GM18861 (cell line): Measurements from ENCODE around the gene CES1.
"Not testable (repeated sequence)": the region's sequence is repeated elsewhere in the genome, so short reads cannot be mapped to it uniquely, and the experiment has no call there.

ENCODE experiments used
- ATAC-seq: cut with Tn5 transposase; IDR thresholded peaks from one replicate; pipeline ENCODE4 v1.9.1; 2021; ENCODE audit not compliant: unreplicated experiment

The CES1 gene

DNA sequence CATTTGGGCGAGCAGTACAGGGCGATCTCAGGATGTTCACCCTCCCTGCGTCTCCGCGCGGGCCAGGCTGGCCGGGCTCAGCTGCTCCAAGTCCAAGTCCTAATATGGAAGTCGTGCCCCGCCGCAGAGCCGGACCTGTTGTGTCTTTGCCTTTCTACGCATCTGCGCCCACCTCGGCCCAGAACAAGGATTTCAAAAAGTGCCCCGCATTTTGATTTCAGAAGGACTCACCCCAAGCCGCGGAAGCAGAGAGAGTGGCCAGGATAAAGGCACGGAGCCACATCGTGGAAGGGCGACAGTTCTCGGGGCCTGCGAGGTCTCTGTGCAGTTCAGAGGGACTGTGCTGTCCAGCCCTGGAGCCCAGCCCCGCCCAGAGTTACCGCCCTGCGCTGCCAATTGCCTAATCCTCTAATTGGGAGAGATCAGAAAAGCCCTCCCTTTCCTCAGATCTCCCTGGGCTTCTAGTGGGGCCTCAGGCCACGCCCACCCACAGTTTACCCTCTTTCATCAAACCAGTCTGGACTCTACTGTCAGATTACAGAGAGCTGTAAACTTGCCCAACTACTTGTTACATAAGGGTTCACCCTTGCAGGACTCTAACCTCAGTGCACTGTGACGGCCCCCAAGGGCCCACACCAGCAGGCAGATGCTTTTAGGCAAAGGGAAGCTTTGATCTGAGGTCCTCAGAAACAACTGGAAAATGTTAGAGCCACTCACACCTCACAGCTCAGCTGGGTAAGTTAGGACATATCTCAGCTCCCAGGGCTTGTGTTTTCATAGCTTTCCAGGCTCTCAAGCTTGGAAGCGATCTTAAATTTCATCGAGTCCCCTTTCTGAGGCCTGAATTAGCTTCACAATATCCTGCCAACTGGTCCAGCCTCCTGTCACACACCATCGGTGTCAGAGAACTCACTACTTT, at the start of gene CES1:
TSS of gene CES1 (minus strand) at position 324 of the 919 bp plus-strand sequence. CDS start at position 283, 41 bp downstream.
- no peak for ATAC-seq

DNA sequence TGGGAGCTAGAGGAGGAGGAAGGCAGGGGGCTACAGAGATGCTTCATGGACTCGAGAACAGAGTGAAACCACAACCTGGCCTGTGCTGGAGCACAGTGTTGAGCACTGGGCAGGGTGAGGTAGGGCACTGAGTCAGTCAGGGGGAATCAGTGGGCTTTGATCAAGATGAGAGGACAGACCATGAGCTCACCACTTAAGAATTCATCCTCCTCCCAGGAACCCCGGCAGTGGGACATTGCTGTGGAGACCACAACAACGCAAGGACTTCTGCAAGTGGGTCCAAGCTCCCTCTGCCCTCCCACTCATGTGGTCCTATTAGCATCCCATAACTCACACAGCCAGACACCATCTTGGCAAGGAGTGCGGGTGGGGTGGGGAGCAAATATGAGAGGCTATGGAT, 44.0 kb upstream of the CES1 start:
- ATAC-seq, result no peak

DNA sequence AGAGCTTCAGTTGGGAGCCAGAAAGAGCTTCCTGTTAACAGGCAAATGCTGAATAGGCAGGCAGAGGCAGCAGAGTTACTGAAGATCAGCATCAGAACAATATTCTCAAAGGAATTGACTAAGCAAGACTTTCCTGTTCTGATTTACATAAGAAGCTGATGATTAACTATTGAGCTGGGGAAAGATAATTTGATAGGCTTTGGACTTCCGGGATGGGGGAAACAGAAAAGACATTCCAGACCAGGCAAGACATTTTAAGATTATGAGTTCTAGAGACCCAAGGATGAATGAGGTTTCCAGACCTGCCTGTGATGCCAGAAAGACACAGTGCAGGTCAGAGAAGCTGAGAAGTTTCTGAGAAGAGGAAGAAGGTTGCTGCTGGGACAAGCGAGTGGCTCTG, 42.4 kb upstream of the CES1 start, which contains the start of gene CES5A:
TSS of gene CES5A (minus strand) at position 101 of the 400 bp plus-strand sequence. CDS start 152 bp downstream, outside the sequence.
- no peak for ATAC-seq

DNA sequence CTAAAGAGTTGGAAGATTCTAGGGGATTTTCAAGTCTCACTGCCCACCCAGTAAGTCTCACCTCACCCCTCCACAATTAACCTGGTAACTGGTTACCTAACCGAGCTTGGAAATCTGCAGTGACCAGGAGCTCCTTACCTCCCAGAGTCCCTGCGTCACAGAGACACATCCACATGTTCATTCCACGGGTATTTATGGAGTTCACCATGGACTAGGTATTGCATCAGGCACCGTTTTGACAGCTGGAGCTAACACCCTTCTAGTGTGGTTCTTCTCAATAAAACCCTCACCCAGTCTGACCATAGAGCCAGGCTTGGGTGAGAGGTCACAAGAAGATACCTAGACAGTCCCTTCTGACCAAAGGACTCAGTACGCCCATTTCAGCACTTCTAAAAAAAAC, 40.2 kb upstream of the CES1 start:
- no peak for ATAC-seq

DNA sequence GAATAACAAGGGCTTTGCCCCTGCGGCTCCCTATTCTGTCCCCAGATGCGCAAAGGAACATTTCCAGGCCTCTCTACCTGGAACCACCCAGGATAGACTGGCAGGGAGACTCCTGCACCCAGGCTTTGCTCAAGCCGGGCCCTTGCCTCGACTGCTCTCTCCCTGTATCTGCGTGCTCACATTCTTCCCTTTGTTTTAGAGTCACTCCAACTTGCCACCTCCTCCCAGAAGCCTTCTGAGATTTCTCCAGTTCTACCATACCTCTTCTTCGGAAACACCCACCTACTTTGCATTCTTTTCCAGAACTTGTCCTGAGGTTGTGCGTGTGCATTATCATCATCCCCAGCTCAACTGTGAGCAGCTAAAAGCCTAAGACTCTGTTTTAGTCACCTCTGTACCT, 39.2 kb upstream of the CES1 start:
- ATAC-seq, result no peak

DNA sequence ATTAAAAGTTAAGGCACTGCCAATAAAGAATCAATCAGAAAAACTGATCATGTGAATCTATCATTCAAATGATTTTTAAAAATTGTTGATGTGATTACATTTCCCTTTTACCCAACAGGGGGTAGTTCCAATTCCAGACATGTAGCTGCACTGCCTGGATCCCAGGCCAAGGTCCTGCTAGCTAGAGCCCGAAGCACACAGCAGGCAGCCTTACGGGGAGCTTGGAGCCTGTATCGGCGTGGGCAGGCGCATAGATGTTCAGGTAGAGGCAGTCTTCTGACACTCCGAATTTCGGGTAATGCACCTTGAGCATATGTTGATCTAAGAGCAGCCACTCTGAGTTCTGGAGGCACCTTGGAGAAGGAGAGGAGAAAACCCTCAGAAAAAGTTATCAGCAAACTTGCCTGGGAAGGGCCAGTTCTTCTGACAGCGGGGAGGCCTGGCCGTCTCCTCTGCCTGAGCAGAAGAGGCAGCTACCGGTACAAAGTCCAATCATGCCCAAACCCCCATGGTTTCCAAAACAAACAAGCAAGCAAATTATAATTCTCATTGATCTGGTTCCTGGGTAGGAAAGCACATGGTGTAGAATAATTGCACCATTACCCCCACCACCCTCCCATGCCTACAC, 38.6 kb upstream of the CES1 start:
- ATAC-seq, result no peak

DNA sequence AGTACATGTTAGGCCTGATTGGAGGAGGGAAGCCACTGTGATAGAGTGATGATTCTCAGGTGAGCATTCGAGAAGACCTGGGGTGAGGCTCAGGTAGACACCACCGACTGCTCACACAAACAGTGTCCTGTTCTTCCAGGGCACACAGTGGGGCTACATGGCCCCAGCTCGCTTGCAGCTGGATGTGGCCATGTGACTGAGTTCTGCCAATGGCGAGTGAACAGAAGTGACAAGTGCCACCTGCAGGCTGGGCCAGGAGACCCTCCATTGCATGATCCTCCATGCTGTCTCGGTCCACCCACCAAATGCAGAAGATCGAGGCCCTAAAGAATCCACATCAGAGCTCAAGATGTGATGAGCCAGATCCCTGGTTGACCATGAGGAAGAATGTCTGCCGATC, 36.1 kb upstream of the CES1 start:
- ATAC-seq, result no peak

DNA sequence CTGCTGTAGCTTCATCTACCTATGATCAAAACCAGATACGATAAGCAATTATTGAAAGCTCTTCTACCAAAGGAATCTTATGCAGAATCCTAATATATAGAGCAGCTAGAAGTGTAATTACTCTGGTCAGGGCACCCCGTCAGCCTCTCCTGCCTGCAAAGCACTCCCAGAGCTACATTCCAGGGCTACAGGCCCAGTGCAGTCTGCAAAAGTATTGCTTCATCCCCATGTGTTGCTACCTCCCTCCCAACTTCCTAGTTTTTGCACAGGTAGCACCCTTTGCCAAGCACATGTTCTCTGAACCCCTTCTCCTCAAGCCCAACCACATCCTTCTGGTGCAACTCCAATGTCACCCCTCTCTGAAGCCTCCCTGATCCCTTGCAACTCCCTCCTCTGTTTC, 35.2 kb upstream of the CES1 start:
- ATAC-seq, result no peak

DNA sequence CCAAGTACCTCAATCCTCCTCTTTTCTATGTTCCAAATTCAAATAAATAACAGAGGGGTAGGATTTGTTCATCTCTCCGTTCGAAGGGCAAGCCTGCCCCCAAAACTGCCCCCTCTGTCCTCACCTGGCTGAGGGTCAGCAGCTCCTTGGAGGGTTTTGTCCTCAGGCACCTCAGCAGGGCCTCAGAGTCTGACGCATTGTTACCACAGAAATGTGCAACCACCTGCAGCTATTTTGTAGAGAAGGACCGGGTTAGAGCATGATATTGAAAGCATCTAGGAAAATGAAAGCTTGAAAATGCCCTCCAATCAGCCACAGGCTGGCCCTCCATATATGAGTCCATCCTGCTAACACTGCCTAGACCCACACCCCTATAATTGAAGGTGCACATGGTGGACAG, 28.4 kb upstream of the CES1 start:
- ATAC-seq, result no peak

DNA sequence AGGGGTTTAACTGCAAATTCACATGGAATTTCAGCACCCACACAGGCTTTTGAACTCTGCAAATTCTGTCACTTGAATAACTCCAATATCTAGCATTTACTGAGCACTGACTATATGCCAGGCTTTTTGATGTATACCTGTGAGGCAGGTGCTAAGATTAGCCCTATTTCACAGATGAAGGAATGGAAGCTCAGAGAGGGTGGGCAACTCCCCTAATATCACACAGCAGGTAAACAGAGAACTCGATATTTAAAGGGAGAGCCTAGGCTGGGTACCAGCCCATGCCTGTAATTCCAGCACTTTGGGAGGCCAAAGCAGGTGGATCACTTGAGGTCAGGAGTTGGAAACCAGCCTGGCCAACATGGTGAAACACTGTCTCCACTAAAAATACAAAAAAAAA, 24.8 kb upstream of the CES1 start:
- ATAC-seq, result not testable (repeated sequence)

DNA sequence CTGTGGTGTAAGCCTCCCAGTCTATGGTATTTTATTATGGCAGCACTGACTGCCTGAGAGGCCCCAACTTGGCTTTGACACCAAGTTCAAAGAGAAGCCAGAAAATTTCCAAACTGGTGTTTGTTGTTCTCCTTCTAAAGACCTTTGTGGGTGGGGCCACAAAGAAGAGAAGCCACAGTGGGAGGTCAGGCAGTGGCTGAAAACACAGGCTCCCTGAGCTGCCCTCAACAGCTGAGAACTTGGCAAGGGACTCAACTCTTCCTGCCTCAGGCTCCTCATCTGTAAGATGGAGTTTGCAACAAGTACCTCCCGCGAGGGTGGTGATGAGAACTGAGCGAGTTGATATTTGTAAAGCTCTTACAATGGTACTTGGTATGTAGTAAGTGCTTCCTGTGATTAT, 24.1 kb upstream of the CES1 start:
- no peak for ATAC-seq

DNA sequence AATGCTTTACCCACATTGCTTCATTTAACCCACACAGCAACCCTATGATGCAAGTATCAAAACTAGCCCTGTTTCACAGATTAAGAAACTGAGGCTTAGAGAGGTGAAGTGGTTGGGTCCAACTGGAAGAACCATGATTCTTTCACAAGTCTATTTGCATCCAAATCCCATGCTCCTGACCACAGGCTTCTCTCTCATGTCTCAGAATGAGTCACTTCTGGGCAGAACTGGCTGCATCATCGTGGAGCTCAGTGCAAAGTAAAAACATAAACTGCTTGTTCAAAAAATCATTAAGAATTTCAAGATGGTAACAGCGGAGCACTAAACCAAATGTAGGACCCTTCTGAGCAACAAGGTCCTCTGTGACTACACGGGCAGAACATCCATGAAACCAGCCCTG, 20.2 kb upstream of the CES1 start:
- ATAC-seq, result no peak

DNA sequence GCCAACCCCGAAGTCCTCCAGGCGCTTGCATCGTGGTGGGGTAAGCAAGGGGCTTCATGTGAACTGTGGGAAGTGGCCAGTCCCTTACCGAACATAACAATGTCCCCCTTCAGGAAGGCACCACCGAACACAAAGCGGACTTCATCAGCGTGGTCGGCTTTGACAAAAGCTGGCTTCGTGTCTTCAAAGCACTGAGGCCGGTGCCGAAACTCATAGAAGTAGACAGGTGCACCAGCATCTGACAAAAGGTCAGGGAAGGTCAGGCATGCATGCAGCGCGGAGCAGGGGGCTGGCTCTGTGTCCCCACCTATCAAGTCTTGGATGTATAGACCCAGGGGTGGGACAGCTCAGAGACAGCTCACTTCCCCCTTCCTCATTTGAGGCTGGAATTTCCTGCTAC, 16.6 kb upstream of the CES1 start:
- ATAC-seq, result no peak

DNA sequence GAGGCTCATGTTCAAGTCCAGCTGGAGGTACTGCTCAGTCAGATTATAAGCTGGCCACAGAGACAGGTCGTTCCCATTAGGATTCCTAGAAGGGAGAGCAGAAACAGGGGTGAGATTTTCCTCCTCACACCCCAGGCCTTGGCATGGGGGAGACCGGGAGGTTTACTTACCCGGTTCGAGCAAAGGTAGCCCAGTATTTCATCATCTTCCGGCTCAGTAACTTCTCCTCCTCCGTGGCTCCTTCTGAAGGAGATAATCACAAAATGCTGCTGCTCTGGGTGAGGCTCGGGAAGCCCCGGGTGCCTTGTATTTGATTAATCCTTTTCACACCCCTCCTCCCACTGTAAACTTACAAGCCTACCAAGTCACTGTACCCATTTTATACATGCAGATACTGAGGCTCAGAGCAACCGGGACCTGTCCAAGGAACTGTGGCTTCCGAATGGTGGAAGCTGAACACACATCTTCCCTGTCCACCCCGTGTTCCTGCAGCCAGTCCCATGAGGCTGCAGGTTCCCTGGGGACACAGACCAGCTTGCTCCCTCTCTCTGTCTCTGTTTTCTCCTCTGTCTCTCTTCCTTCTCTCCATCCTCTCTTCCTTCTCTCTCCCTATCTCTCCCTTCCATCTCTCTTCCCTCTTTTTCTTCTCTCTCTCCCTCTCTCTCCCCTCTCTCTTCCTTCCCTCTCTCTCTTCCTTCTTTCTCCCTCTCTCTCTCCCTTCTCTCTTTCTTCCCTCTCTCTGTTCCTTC, 13.9 kb upstream of the CES1 start:
- no peak for ATAC-seq

DNA sequence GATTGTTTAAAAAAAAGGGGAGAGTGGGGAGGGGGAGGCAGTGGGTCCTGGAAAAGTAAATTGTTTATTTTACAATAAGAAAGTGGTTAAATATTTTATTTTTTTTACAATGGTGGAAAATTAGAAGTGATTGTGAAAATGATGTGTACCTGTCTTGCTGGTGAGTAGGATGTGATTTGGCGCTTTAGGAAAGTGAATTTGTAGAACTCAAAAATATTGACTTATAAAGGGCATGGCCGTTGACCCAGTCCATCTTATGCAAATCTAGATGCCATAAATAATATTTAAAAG, 10.2 kb upstream of the CES1 start:
- ATAC-seq, result no peak

DNA sequence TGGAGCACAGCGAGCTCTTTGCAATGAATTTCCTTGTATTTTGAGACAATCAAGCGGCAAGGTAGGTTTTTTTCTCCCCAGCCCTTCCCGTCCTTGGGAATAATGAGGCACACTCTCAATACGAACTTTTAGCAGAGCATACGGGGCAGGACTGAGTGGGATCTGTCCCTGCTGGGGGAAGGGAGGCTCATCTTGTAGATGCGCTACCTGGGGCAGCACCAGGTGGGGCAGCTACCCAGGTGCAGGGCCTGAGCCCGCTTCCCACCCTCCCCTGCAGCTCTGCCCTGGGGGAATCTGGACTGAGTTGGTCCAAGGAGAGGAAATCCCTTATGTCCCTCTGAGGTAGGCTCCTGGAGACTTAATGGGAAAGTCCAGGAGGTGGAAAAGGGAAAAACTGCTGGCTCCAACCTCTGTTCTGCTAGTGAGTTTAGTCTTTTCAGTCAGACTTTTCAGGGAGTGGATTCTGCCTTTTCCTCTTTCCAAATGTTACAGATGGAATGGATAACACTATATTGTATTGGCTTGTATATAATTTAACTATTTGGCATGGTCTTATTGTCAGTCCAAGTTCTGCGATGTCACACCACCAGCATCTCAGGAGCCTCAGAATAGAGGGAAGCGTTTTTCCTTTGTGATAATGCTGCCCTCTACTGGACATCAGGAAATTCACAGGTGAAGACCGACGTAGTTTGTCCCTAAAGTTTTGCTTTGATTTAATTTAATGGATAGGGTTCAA, 9.6 kb upstream of the CES1 start:
- no peak for ATAC-seq

DNA sequence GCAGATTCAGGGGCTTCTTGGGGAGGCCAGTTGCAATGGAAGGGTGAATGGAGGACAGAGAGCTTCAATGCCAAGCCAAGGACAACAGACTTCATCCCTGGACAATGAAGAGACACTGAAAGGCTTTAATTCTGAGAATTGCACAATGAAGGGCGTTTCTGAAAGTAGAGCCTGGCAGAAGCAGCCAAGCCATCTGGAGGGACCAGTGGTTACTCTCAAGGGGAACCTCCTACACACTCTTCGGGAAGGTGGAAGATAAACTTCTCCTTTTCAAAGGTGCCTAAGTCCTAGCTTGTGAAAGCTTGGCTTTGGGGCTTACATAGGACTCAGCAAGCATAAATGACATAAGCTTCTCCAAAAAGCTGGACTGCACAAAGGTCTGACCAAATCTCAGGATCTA, 6.2 kb upstream of the CES1 start:
- ATAC-seq, result no peak

DNA sequence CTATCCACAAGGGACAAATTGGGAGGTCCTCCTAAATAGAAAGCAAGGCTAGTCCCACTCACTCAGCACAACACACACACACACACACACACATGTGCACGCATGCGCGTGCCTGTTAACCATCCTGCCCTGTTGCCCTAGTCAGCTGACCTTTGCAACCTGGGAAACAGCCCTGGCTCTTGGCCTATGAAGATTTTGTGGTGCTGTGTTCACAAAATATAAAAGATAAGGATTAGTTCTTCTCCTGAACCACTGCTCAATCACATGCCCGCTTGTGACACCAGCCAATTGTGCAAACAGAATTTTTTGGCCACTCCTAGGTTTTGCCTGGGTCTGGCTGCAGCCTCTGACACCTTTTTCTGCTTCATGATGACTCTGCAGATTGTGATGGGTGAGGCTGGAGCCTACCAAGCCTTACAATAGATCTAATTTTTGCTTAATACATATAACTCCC, 3.3 kb upstream of the CES1 start:
- no peak for ATAC-seq

DNA sequence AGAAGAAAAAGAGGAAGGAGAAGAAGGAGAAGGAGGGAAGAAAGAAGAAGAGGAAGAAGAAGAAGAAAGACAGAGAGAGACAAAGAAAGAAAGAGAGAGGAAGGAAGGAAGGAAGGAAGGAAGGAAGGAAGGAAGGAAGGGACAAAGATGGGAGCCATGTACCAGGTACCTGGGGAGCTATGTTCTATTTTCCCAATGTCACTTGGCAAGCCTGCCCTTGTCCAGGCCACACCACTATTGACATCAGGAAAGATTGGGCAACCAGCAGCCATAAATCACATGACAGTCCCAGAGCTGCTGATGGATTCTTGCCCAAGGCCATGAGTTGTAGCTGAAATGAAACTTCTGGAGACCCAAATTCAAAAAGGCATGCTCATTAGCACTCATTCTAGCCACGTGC, 2.7 kb upstream of the CES1 start:
- ATAC-seq, result no peak

DNA sequence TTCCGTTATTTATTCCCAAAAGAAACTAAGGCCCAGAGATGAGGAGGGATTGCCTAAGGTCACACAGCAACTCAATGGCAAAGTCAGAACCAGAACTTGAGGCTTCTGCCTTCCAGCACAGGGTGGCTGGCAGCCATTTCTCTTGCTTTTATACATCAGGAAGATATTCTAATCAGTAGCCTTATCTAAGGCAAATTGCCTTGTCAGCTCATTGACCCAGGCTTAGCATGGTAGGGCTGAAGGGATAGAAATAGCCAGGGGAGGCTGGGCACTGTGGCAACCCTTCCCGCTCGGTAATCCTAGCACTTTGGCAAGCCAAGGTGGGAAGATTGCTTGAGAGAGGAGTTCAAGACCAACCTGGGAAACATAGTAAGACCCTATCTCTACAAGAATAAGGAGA, 2.3 kb upstream of the CES1 start:
- ATAC-seq, result not testable (repeated sequence)

DNA sequence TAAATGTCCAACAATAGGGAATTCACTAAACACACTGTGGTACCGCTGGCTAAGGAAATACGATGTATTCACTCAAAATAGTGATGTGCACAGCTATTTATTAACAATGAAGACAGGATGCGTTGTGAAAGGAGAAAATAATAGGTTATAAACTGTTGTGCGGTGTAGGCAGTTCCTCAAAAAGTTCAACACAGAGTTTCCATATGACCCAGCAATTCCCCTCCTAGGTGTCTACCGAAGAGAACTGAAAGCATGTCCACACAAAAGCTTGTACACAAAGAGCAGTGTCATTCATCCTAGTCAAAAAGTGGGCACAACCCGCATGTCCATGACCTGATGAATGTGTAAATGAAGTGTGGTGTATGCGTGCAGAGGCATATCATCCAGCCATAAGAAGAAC, 1.2 kb upstream of the CES1 start:
- peak; percentile 84 for ATAC-seq
